Panc1 (cell line): ENCODE data around the gene ZNF319.

ENCODE experiments used
- POLR2AphosphoS5 ChIP-seq: IDR thresholded peaks from 2 replicates; pipeline ENCODE4 v1.6.1; 2012; ENCODE audit warnings: mild to moderate bottlenecking, low read depth, low read length, moderate library complexity
- REST ChIP-seq, 2 experiments: IDR thresholded peaks; 2 replicates each; pipeline ENCODE4 v1.6.1; 2011 to 2012; ENCODE audit warnings: low read depth in 2 of 2, control low read depth in 1 of 2, low read length in 1 of 2, mild to moderate bottlenecking in 1 of 2, moderate library complexity in 1 of 2; ENCODE audit not compliant: insufficient read depth in 1 of 2
- TF ChIP-seq, protein P1 (sequence below): fragments of 450-650 bp; IDR thresholded peaks from 2 replicates; pipeline ENCODE4 v1.5.1; 2017; ENCODE audit warnings: mild to moderate bottlenecking

DNA sequence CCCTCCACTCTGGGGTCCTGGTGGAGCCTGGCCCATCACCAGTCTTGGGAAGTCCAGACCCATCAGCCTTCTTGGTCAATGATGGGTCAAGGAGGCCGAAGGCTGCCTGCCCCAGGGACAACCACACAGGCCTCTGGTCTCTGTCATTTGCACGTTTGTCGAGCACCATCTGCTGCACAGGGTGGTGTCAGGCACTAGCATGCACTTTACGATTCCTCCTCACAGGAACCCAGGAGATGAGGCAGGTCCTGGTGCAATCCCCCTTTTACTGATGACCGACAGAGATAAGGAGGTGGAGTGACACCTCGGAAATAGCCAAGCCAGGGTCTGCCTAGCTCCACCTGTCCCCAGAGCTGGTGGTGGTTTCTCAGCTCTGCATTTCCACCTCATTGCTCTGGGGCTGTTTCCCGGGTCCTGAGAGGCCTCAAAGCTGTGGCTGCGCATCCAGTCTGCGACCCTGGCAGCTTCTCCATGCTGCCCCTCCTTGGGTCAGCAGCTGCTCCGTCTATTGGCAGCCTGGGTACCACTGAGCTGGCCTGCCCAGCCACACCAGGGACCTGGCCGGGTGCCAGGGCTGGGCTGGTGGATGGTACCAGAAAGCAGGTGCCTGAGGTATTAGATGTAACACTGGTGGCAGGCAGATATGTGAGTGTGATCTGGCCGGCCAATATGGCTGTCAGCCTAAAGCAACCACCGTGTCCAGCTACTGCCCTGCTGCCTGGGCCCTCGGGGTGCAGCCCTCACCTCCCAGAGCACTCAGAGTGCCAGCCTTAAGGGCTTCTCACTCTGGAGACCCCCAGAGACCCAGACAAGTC, 35.1 kb upstream of the ZNF319 start:
- TF ChIP-seq, protein P1, sequence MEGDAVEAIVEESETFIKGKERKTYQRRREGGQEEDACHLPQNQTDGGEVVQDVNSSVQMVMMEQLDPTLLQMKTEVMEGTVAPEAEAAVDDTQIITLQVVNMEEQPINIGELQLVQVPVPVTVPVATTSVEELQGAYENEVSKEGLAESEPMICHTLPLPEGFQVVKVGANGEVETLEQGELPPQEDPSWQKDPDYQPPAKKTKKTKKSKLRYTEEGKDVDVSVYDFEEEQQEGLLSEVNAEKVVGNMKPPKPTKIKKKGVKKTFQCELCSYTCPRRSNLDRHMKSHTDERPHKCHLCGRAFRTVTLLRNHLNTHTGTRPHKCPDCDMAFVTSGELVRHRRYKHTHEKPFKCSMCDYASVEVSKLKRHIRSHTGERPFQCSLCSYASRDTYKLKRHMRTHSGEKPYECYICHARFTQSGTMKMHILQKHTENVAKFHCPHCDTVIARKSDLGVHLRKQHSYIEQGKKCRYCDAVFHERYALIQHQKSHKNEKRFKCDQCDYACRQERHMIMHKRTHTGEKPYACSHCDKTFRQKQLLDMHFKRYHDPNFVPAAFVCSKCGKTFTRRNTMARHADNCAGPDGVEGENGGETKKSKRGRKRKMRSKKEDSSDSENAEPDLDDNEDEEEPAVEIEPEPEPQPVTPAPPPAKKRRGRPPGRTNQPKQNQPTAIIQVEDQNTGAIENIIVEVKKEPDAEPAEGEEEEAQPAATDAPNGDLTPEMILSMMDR: no peak
- TF ChIP-seq REST (IDR thresholded peaks at IDR 0.05; ENCODE audit: insufficient read depth in 1 of 2, low read depth in 2 of 2, low read length in 1 of 2) (no peak), POLR2AphosphoS5 (no peak)
